GM21367 (cell line): ENCODE results near the gene HEMGN.
A peak's percentile ranks its signal among the peaks of the same experiment; 100 is the strongest.
"Not testable (repeated sequence)": the region's sequence is repeated elsewhere in the genome, so short reads cannot be mapped to it uniquely, and the experiment has no call there.

Experiments used
- ATAC-seq: cut with Tn5 transposase; IDR thresholded peaks from one replicate; pipeline ENCODE4 v1.9.1; 2021; ENCODE audit not compliant: unreplicated experiment

The HEMGN gene

DNA sequence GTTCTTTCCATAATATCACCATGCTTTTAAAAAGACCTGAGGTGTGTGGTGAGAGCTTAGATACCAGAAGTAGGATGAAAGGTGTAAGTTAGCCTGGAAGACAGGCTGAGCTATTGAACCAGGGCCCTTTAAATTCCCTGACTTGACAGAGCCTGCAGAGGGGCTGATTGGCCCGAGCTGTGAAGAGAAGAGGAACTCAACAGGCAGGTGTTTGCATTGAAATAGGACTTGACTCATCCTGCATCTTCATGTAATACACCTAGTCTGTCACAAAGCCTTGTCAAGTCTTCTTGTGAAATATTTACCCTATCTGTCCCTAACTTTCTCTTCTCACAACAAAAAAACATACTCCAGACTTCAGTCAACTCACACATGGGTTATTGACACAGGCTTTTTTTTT is 28.5 kb upstream of the HEMGN start:
- no peak for ATAC-seq

DNA sequence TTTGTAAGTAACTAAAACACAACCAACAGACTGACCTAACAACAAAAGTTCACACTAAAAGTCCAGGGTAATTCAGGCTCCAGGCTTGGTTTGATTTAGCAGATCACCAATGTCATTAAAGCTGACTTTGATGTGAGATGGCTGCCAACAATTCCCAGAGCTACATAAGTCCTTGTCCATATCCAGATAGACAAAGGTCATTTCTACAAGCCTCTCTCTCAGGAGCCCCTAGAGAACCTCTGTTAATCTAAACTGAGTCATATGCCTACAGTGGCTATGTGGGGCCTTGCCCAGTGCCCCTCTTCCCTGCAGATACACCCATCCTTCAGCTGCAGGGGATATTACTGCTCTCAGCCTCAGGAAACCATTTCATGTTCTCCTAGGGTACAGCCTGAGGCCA is 26.9 kb upstream of the HEMGN start:
- ATAC-seq, result no peak

DNA sequence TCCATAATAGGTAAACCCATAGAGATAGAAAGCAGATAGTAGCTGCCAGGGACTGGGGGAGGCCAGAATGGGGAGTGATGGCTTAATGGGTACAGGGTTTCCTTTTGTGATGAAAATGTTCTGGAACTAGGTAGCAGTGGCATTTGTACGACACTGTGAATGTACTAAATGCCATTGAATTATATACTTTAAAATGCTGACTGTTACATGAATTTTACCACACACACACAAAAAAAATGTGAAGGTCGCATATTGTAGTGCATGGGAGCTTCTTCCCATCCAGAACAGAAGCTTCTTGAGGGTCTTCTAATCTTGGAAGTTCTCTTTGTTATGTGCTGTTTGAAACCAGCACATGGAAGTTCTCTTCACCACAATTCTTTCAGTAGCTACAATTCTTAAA is 25.3 kb upstream of the HEMGN start:
- no peak for ATAC-seq

GRCh38 chr9:97962575-97962974 is 24.6 kb upstream of the HEMGN start:
- no peak for ATAC-seq

GRCh38 chr9:97962136-97962535 is 24.2 kb upstream of the HEMGN start:
- no peak for ATAC-seq

DNA sequence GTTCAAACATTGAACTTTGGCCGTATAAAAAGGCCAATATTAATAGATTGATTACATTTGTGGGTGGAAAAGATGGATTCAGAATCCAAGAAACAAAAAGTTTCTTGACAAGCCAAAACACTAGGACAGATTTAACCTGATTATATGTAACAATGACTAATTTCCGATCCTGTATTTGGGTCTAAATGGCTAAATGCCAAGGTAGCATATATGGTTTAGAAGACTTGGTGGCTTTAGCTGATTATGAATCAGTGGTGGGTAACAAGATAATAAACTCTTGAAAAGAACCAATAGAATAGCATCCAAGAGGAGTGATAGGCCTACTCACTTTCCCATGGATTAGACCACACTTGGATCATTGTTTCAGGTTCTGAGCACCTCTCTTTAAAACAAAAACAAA is 23.4 kb upstream of the HEMGN start:
- ATAC-seq, result no peak

GRCh38 chr9:97960678-97961328 is 22.8 kb upstream of the HEMGN start:
- ATAC-seq, result not testable (repeated sequence)

DNA sequence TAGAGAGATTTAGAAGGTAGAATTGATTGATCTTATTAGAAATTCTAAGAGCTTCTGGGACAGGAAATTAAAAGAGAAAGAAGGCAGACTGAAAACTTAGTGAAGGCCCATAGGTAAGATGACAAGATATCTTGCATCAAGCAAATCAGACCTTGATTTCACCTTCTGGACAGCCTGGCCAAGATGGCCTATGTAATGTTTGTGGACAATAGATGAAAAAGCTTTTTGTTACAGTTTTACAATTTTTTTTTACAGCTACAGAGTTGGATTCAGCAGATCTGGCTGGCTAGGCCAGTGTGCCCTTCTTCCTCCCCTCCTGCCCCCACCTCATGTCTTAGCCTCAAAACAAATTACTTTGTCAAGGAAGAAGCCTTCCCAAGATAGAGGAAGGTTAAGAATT is 21.6 kb upstream of the HEMGN start:
- no peak for ATAC-seq

GRCh38 chr9:97958812-97959511 is 21.0 kb upstream of the HEMGN start:
- no peak for ATAC-seq

DNA sequence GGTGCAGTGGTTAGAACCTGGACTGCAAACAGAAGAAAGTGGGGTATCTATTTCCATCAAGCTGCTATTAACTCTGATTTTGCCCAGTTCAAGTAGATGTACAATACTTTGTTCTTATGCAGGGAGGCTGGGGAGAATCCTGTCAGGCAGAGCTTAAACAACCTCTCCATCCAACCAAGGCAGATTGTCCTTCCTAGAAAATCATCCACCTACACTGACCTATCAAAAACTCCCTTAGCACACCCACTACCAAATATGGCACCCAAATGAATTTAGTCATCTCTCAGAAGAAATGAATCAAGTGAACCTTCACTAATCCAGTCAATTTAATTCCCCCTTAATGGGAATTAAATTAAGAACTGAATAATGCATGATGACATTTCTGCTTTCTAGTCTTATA is 18.4 kb upstream of the HEMGN start:
- ATAC-seq, result no peak

GRCh38 chr9:97954550-97954989 is 16.6 kb upstream of the HEMGN start:
- peak; percentile 70 for ATAC-seq

- not testable (repeated sequence) for ATAC-seq
These were observed 12.9 kb upstream of the HEMGN start for GRCh38 chr9:97950873-97951272.

DNA sequence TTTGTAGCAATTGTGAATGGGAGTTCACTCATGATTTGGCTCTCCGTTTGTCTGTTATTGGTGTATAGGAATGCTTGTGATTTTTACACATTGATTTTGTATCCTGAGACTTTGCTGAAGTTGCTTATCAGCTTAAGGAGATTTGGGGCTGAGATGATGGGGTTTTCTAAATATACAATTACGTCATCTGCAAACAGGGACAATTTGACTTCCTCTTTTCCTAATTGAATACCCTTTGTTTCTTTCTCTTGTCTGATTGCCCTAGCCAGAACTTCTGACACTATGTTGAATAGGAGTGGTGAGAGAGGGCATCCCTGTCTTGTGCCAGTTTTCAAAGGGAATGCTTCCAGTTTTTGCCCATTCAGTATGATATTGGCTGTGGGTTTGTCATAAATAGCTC is 9.1 kb upstream of the HEMGN start:
- not testable (repeated sequence) for ATAC-seq

GRCh38 chr9:97945470-97945869 is 7.5 kb upstream of the HEMGN start:
- not testable (repeated sequence) for ATAC-seq

- ATAC-seq, result no peak
These were observed 6.6 kb upstream of the HEMGN start for GRCh38 chr9:97944612-97945011.

GRCh38 chr9:97943308-97943855 is 5.4 kb upstream of the HEMGN start:
- ATAC-seq, result no peak

GRCh38 chr9:97941323-97941722 is 3.4 kb upstream of the HEMGN start:
- ATAC-seq, result no peak

DNA sequence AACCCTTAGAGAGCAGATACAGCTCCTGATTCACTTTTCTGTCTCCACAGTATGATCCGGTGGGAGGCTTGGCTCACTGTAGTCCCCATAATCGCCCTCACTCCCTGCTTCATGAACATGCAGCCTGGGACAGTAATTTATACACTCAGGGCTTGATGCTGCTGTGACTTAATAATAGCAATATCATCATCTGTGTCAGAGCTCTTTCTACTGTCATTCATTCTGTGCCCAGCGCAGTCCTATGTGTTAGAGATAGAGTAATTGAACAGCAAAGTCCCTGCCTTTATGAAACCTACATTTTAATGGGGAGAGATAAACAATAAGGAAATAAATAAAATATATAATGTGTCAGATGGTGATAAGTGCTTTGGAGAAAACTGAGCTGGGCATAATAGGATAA is 2.8 kb upstream of the HEMGN start:
- no peak for ATAC-seq

DNA sequence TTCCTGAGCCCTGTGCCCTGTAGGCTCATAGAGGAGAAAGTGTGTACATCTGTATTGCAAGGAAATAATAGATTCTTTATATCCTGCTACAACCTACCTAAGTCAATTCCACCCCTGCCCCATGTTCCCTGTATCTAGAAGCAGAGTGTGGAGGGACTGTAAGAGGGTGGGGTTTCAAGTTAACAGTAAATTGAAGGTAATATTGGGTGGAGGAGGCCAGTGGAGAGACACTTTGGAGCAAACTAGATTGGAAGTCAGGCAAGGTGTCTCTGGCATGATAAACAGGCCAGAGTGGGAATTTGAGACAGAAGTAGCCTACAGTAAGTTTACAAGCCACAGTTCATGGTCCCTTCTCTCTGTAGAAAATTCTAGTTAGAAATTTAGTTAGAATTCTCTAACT is 2.3 kb upstream of the HEMGN start:
- no peak for ATAC-seq

GRCh38 chr9:97936998-97937397 is 974 bp downstream of the HEMGN start:
- no peak for ATAC-seq

GRCh38 chr9:97935276-97935675 is 2.7 kb downstream of the HEMGN start:
- no peak for ATAC-seq

- no peak for ATAC-seq
These were observed 3.5 kb downstream of the HEMGN start for GRCh38 chr9:97934321-97935115.
